H1 (cell line): ENCODE data around the gene CHRDL2.

Experiments used
- CTCF ChIP-seq, 3 experiments: IDR thresholded peaks; 1 replicate in 2 of 3; 2 replicates in 1 of 3; pipeline versions ENCODE4 v1.5.1 to v1.6.1; 2011; ENCODE audit warnings: low read length in 3 of 3, mild to moderate bottlenecking in 3 of 3, inconsistent platforms in 2 of 3, low read depth in 1 of 3, moderate library complexity in 1 of 3; ENCODE audit not compliant: insufficient read depth in 1 of 3; ENCODE audit errors: control extremely low read depth in 1 of 3
- HDAC6 ChIP-seq: IDR thresholded peaks from one replicate; pipeline ENCODE4 v1.7.1; 2012; ENCODE audit warnings: low read depth, mild to moderate bottlenecking, inconsistent platforms, low read length, moderate library complexity
- JUND ChIP-seq: IDR thresholded peaks from 2 replicates; pipeline ENCODE4 v1.6.1; 2011; ENCODE audit warnings: mild to moderate bottlenecking, improper control_type of control experiment, low read length

- no peak for TF ChIP-seq JUND
- no peak for TF ChIP-seq CTCF (IDR thresholded peaks at IDR 0.05; ENCODE audit: control extremely low read depth in 1 of 3, insufficient read depth in 1 of 3, low read depth in 1 of 3, low read length in 3 of 3)
- no peak for TF ChIP-seq HDAC6
These were observed 45.8 kb upstream of the CHRDL2 start for GRCh38 chr11:74777038-74777437.
